MM.1S (cell line): ENCODE data around the gene FNDC1.

Source experiments
- CTCF ChIP-seq: fragments of 300-600 bp; sonication (generic); IDR thresholded peaks from 2 replicates; pipeline ENCODE4 v1.5.1; 2016; ENCODE audit warnings: antibody characterized with exemption, low read length, mixed read lengths
- EZH2 ChIP-seq: fragments of 300-600 bp; sonication (generic); optimal IDR thresholded peaks from 2 replicates; pipeline ENCODE3; 2017; ENCODE audit warnings: low read depth, mild to moderate bottlenecking, antibody characterized with exemption, low read length, mixed read lengths
- EZH2phosphoT487 ChIP-seq: fragments of 300-600 bp; sonication (generic); IDR thresholded peaks from 2 replicates; pipeline ENCODE4 v1.6.1; 2018; ENCODE audit warnings: antibody characterized with exemption, low read length

GRCh38 chr6:159184559-159184958, 15.4 kb downstream of the FNDC1 start:
- TF ChIP-seq EZH2phosphoT487, result no peak
- TF ChIP-seq CTCF, result no peak
- TF ChIP-seq EZH2, result no peak
